Hematopoietic multipotent progenitor cell (in vitro differentiated cells): Measurements from ENCODE around the gene TADA2A. TPM values are rescaled to one million over a fixed set of nuclear protein-coding genes. Genes with fewer than 3 reads are reported as not detected.
"Not testable (repeated sequence)": the region's sequence is repeated elsewhere in the genome, so short reads cannot be mapped to it uniquely, and the experiment has no call there.

Source experiments
- DNase-seq, 3 donors: peaks; one replicate each; pipeline ENCODE4 v3.0.0-alpha.2; 2011 to 2015; ENCODE audit warnings: low read depth in 2 of 3, low spot score in 2 of 3
- total RNA-seq: library from RNA; depleted of rRNA; stranded (reverse); fragments of >200 nt; gene quantifications from one replicate; pipeline ENCODE4 v1.2.3, GENCODE V29; 2012

Gene TADA2A
- total RNA-seq, 1 donor = 10.5 TPM

DNA sequence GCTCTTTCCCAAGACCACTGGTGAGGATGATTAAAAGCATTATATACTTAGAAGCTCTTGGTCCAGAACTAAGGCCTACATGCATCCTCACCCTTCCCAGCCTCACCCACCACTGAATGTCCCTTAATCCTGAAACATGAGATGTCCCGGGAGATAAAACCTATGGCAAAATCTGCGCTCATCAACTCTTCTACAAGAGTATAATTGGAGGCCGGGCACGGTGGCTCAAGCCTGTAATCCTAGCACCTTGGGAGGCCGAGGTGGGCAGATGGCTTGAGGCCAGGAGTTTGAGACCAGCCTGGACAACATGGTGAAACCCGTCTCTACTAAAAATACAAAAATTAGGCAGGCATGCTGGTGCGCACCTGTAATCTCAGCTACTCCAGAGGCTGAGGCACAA lies 13.3 kb upstream of the TADA2A start:
- DNase-seq = no peak

DNA sequence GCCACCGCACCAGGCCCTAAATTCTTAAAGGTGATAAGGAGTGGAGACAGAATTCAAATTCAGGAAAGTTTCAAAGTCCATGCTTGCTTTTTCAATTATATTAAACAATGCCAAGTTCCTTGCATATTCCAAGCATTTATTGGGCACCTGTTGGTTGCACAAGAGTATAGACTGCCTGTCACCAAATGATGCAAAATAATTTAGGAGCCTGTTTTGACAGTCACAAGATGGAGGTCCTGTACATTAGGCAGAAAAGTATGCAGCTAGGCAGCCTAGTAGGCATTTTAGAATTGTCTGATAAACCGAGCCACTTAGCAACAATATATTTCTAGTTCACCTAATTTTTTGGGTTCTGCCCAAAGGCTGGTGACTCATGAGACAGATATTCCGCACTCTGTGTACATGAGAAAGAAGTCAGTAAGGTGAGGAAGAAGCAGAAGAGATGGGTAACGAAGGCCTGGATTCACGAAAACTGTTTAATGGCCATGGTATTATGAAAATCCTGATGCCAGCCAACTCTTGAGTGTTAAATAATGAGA lies 7.4 kb upstream of the TADA2A start:
- no peak for DNase-seq

DNA sequence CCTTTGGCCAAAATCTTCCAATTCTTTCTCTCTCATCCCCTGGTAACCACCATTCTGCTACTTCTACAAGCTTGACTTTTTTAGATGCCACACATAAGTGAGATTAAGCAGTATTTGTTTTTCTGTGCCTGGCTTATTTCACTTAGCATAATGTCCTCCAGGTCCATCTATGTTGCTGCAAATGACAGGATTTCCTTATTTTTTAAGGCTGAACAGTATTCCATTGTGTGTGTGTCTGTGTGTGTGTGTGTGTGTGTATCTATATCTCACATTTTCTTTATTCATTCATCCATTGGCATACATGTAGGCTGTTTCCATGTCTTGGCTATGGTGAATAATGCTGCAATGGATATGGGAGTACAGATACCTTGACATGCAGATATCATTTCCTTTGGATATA lies 6.2 kb upstream of the TADA2A start:
- DNase-seq = no peak

DNA sequence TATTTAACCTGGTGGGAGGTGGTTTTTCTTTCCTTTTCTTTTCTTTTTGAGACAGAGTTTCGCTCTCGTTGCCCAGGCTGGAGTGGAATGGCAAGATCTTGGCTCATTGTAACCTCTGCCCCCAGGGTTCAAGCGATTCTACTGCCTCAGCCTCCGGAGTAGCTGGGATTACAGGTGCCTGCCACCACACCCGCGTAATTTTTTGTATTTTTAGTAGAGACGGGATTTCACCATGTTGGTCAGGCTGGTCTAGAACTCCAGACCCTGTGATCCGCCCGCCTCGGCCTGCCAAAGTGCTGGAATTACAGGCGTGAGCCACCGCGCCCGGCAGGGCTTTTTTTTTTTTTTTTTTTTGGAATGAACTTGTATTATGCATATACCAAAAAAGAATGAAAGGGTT lies 1.2 kb upstream of the TADA2A start:
- DNase-seq = not testable (repeated sequence)

DNA sequence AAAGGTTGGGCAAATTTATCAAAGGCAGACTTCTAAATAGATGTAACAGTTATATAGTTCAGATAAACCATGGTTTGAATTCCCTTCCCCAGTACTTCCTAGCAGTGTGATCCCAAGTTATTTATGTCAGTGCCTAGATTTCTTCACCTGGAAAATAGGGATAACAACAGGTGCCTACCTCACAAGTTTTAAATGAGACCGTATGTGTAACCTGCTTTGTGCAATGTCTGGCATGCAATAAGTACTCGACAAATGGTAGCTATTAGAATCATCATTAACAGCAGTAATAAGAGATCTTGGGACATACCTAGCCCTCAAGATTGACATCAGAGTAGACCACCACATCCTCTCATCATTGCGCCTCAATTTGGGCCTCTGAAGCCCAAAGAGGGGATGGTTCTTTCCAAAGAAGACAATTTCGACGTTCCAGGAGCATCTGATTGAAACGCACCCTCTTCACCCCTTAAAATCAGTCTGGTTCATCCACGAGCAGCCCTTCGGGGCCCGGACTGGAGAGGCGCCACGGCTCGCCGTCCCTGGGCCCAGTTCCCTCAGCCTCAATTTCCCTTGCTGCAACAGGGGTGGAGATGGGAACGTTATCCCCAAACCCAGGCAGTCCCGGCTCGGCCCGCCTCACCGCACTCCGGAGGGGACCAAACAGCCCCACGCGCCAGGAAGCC lies 591 bp upstream of the TADA2A start:
- DNase-seq = no peak

DNA sequence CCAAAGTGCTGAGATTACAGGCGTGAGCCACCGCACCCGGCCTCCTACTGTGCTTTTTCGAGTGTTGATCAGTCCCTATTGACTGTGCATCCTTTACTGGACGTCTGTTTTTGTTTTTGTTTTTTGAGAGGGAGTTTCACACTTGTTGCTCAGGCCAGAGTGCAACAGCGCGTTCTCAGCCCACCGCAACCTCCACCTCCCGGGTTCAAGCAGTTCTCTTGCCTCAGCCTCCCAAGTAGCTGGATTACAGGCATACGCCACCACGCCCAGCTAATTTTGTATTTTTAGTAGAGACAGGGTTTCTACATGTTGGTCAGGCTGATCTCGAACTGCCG lies 1.4 kb downstream of the TADA2A start:
- DNase-seq = not testable (repeated sequence)

DNA sequence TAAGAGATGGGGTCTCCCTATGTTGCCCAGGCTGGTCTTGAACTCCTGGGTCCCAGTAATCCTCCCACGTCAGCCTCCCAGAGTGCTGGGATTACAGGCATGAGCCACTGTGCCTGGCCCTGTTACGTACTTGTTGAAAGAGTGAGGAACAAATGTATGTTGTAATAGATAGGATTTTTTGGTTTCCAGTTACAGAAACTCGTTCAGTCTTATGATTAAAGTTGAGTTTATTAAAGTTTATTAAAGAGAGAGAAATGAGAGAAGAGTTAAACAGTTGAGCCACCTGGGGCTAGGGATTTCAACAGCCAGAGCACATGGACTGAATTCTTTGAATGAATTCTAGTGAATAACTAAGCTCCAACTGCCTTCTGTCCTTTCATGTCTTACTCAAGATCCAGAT lies 3.7 kb downstream of the TADA2A start:
- DNase-seq = no peak

DNA sequence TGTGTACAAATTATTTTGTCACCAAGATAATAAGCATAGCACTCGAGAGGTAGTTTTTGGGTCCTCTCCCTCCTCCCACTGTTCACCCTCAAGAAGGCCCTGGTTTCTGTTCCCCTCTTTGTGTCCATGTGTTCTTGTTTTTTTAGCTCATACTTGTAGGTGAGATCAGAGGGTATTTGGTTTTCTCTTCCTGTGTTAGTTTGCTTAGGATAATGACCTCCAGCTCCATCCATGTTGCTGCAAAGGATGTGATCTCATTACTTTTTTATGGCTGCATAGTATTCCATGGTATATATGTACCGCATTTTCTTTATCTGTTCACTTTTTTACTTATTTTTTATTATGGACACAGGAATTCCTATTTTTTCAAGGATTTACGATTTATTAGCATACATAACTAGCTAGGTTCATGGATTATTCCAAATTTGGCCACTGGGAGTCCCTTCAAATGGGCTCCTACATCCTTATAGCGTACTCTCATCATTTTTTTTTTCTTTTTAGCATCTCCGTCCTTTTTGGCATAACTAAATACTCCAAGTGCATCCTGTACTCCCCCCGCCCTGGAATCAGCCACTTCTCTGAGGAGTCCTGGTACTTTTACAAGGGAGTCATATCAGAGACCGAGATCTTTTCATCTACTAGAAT lies 7.3 kb downstream of the TADA2A start:
- DNase-seq = peak in 1 of 3 donors; percentile 15

DNA sequence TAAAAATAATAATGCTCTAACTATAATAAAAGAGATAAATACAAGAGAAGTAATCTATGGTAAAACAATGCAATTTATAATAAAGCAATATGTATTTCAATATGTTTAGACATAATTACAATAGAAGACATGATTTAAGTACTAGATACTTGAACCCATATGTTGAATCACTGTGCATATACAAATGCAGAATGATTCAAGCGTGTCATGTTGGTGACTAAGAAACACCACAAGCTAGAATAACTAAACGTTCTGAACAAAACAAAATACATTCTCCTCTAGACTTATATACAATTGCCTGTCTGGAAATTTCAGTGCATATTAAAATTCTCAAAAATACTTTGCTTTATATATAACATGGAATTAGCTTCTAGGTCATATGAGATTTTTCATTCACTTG lies 11.2 kb downstream of the TADA2A start:
- DNase-seq = no peak

DNA sequence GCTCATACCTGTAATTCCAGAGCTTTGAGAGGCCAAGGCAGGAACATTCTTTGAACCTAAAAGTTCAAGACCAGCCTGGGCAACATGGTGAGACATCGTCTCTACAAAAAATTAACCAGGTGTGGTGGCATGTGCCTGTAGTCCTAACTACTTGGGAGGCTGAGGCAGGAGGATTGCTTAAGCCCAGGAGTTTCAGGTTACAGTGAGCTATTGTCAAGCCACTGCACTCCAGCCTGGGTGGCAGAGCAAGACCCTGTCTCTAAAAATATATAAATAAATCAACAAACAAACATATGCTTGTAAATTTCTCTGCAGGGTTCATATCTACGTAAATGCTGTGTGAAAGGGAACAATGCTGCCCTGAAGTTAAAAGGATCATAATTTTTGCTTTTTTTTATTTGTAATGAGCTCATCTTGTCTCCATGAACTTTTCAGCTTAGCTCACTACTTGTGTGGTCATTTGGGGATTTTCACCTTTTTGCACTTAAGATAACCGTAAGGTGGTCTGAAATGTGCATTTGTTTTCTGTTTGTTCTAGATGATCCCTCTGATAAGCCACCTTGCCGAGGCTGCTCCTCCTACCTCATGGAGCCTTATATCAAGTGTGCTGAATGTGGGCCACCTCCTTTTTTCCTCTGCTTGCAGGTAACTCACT lies 16.4 kb downstream of the TADA2A start:
- DNase-seq = no peak

DNA sequence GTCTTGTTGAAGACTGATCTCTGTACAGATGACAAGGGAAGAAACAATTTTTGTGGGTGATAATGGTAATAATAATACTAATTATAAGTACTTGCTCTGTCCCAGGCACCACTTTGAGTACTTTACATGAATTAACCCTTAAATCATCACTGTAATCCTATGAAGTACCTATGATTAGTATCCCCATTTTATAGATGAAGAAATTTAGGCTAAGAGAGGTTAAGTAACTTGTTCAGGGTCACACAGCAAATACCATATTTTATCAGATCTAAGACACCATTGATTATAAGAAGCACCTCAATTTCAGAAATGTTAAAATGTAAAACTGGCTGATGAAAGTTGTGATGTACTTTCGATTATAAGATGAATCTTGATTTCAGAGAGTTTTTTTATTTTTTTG lies 18.6 kb downstream of the TADA2A start:
- DNase-seq = no peak

DNA sequence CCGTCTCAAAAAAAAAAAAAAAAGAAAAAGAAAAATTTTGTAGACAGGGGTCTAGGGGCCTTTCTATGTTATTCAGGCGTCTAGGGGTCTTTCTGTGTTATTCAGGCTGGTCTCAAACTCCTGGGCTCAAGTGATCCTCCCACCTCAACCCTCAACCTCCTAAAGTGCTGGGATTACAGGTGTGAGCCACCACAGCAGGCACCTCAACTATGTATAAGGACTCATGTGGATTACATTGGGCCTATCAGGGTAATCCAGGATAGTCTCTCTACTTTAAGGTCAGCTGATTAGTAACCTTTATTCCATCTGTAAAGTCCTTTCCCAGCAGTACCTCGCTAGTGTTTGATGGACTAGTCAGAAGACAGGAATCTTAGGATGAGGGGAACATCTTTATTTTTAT lies 22.4 kb downstream of the TADA2A start:
- no peak for DNase-seq

DNA sequence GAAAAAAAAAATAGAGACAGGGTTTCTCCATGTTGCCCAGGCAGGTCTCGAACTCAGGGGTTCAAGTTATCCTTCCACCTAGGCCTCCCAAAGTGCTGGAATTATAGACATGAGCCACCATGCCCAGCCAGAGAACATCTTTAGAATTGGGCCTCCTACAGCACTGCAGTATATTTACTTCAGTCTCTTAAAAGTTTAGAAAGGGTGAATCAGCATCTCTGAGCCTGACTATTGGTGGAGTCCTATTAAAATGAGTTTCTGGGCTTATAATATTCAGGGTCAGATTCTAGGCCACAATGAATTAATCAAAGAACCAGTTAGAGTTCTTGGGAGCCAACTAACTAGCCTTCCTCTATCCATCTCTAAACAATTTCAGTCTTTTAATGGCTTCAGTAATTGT lies 22.8 kb downstream of the TADA2A start:
- no peak for DNase-seq

DNA sequence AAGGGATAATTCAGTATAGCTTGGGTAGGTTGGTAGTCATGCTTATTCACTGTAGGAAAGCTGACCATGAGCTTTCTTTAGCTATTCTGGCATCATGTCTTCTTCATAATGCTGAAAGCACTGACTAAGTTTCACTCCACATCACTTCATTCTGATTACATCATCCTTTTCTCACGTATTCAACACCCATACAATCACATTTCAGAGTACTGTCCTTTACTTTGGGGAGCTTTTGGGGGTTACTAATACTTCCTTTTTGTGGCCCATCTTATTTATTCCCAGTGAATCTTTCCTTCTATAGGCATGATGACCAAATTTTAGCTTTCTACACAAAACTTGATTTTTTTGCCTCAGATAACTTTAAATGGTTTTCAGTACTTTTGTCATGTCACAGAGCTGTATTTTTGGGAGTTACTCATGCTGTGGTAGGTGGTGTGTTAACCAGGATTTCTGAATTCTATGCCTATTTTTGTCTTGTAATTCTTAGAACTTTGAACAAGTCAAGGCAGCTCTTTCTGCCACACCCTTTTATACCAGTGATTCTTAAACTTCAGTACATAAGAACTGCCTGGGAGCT lies 23.5 kb downstream of the TADA2A start:
- DNase-seq = no peak

DNA sequence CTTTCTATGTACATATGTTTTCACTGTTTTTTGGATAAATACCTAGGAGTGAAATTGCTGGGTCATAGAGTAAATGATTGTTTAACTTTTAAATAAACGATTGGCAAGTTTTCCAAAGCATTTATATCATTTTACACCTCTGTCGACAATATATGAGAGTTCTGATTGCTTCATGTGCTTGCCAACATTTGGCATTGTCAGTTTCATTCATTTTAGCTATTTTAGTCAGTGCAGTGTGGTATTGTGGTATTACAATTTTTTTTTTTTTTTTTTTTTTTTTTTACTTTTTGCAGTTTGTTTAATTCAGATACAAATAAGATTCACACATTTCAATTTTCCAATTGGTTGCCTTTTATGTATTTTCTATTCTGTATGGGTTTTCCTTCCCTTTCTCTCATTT lies 26.0 kb downstream of the TADA2A start:
- DNase-seq = no peak

DNA sequence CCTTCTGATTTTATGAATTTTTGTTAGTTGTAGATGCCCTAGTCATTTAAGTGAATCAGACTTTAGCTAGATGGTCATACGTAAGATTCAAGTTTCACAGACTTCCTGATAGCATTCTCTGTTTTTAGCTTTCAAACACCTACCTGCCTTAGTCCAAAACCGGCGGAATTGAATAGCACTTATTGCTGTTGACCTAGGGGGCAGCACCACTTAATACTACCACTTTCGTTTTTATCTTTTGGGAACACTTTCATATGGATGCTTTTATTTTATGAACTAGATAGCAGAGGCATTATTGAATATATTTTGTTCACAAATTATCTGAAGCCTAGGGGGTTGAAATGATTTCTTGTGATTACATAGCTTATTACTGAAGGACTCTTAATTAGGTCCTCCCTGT lies 31.5 kb downstream of the TADA2A start:
- peak in 2 of 3 donors; percentile 16 to 25 for DNase-seq

DNA sequence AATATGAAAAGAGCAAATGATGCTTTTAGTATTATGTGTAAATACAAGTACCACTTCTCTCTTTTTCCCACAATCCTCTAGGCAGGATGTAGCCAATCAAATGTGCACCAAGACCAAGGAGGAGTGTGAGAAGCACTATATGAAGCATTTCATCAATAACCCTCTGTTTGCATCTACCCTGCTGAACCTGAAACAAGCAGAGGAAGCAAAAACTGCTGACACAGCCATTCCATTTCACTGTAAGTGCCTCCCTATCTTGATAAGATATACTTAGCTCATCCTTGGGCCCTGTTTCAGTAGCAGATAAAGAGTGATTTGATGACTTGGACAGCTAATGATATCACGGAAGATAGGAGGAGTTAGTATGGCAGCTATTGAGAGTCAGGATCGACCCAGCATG lies 33.7 kb downstream of the TADA2A start:
- DNase-seq = no peak

DNA sequence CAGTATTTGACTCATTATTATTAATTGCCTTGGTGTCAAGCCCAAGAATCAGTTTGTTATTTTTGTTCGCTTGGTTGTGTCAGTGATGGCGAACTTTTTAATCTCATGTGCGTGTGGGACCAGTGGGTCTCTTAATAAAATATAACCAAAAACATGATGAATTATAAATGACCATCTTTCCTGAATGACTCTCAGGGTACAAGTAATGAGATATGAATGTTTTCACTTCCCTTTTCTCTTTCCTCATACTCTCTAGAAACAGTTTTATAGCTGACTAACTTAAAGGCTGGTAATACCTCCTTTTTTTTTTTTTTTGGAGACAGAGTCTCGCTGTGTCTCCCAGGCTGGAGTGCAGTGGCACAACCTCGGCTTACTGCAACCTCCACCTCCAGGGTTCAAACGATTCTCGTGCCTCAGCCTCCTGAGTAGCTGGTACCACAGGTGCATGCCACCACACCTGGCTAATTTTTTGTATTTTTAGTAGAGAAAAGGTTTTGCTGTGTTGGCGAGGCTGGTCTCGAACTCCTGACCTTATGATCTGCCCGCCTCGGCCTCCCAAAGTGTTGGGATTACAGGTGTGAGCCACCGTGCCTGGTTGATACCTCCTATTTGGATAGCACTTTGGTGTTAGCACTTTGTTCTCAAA lies 34.8 kb downstream of the TADA2A start:
- DNase-seq = not testable (repeated sequence)

DNA sequence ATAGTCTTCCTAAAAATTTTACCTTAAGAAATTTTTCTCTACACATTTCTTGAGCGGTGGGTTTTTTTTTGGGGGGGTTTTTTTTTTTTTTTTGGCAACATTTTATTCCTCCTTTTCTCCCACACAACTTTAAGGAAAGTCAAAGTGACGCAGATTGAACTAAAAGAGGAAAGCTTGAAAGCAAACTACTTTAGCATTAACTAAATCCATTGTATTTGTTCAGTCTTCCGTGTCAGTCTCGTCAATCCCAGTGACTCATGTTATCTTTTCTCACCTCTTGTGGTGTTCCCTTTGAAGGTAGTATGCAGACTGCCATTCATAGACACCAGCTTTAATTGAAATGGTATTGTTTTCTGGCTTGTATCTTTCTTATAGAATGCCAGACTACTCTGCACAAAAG lies 39.3 kb downstream of the TADA2A start:
- no peak for DNase-seq

DNA sequence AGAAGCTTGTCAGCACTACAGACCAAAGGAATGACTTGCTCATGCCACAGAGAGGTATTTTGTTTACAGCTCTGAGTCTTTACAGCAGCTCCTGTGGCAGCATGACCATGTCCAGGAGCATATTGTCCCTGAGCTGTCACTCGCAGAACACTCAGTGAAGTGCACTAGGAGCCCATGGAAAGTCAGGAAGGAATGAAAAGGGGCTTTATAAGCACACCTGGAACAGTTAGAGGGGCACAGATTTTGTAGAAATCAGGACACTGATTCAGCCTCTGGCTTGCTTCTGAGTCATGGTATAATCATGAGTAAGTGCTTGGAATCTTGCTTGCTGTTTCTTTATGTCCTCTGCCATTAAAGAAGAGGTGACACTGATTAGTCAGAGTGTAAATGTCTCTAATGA lies 41.0 kb downstream of the TADA2A start:
- DNase-seq = no peak

DNA sequence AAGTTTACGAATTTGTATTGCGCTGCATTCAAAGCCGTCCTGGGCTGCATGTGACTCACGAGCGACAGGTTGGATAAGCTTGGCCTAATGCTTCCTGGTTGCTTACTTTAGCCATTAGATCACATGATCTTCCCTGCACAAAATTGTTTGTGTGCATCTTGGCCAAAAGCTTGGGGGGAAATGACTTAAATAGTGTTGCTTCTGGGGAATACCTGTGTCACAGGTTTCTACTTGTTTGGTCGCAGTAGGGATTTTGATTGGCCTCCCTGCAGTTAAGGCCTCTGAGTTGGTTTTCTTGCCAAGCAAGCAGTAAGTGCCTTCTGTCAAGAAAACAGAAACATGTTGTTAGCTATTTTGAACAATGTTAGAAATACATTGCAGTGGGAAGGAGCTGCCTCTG lies 43.4 kb downstream of the TADA2A start:
- no peak for DNase-seq
